MCF 10A (cell line): ENCODE results near the gene LMO2. TPM values are rescaled to one million over a fixed set of nuclear protein-coding genes. Genes with fewer than 3 reads are reported as not detected.

Experiments
- BruUV-seq: library from RNA; stranded (reverse); fragments of 400-500 nt; replicated peaks from 2 replicates; lab custom pipeline; 2021; lab: Mats Ljungman, UMichigan
- CTCF ChIA-PET: fragments of 300-600 bp; sonication (Branson Sonifier 250); formaldehyde crosslinking; extraction: SDS; loops from one replicate; lab custom pipeline; 2021; ENCODE audit warnings: antibody characterized with exemption, inconsistent platforms; lab: Yijun Ruan, JAX
- POLR2A ChIA-PET: fragments of 300-600, 350-650 bp; sonication (Branson Sonifier 250); formaldehyde crosslinking; extraction: SDS; loops from one replicate; lab custom pipeline; 2020; ENCODE audit warnings: antibody characterized with exemption, inconsistent platforms; lab: Yijun Ruan, JAX
- DNase-seq: peaks from one replicate; pipeline ENCODE4 v3.0.0-alpha.2; 2018; ENCODE audit not compliant: unreplicated experiment
- H3K27ac Mint-ChIP-seq: one replicate; pipeline ENCODE4 v1.8.0; 2022; ENCODE audit warnings: mild to moderate bottlenecking, low read depth, mixed read lengths; ENCODE audit not compliant: unreplicated experiment
- H3K27me3 Mint-ChIP-seq: one replicate; pipeline ENCODE4 v1.8.0; 2022; ENCODE audit warnings: mixed read lengths; ENCODE audit not compliant: insufficient read depth, unreplicated experiment
- H3K36me3 Mint-ChIP-seq: one replicate; pipeline ENCODE4 v1.8.0; 2022; ENCODE audit warnings: mild to moderate bottlenecking, moderate library complexity, mixed read lengths; ENCODE audit not compliant: insufficient read depth, unreplicated experiment
- H3K4me1 Mint-ChIP-seq: one replicate; pipeline ENCODE4 v1.8.0; 2022; ENCODE audit warnings: mixed read lengths; ENCODE audit not compliant: insufficient read depth, unreplicated experiment
- H3K4me3 Mint-ChIP-seq: one replicate; pipeline ENCODE4 v1.8.0; 2022; ENCODE audit warnings: mild to moderate bottlenecking, moderate library complexity, mixed read lengths; ENCODE audit not compliant: unreplicated experiment
- H3K9me3 Mint-ChIP-seq: one replicate; pipeline ENCODE4 v1.8.0; 2022; ENCODE audit warnings: mixed read lengths; ENCODE audit not compliant: unreplicated experiment
- intact Hi-C: fragments of 100-400 bp; cut with micrococcal nuclease; formaldehyde crosslinking; loops from 2 replicates; pipeline ENCODE4 v1.14.1; 2022
- total RNA-seq: library from RNA; stranded (reverse); gene quantifications from 2 replicates; pipeline ENCODE4 v1.2.3, GENCODE V29; 2022
- TF ChIP-seq, protein P1 (sequence below): fragments of 200-600 bp; IDR thresholded peaks from one replicate; pipeline ENCODE4 v1.8.0; 2022; ENCODE audit warnings: antibody characterized with exemption, mild to moderate bottlenecking; ENCODE audit not compliant: unreplicated experiment

The LMO2 gene
- total RNA-seq, 1 experiment from 2014 or later, result 0.89 TPM

DNA sequence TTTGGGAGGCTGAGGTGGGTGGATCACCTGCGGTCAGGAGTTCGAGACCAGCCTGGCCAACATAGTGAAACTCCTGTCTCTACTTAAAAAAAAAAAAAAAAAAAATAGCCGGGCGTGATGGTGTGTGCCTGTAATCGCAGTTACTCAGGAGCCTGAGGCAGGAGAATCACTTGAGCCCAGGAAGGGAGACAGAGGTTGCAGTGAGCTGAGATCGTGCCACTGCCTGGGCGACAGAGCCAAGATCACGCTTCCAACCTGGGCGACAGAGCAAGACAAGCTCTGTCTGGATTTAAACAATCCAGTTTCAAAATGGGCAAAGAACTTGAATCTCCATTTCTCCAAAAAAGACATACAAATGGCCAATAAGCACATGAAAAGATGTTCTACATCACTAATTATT is 12.5 kb downstream of the LMO2 start:
- H3K4me1 Mint-ChIP-seq, result no peaks in the 10 kb centered on the region
- no peaks in the 10 kb centered on the region for H3K9me3 Mint-ChIP-seq
- intact Hi-C loops, result no loop called here
- H3K36me3 Mint-ChIP-seq, result no peaks in the 10 kb centered on the region
- ChIA-PET POLR2A (no interaction called here), CTCF (interaction anchor here (0.7 to 1.6 kb wide), 3 partner anchors 45 to 205 kb away, joined by 3 to 6 read pairs (median 4); no protein-coding TSS in a partner anchor)
- TF ChIP-seq, protein P1, sequence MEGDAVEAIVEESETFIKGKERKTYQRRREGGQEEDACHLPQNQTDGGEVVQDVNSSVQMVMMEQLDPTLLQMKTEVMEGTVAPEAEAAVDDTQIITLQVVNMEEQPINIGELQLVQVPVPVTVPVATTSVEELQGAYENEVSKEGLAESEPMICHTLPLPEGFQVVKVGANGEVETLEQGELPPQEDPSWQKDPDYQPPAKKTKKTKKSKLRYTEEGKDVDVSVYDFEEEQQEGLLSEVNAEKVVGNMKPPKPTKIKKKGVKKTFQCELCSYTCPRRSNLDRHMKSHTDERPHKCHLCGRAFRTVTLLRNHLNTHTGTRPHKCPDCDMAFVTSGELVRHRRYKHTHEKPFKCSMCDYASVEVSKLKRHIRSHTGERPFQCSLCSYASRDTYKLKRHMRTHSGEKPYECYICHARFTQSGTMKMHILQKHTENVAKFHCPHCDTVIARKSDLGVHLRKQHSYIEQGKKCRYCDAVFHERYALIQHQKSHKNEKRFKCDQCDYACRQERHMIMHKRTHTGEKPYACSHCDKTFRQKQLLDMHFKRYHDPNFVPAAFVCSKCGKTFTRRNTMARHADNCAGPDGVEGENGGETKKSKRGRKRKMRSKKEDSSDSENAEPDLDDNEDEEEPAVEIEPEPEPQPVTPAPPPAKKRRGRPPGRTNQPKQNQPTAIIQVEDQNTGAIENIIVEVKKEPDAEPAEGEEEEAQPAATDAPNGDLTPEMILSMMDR, result no peak
- H3K4me3 Mint-ChIP-seq, result no peak overlapping the region
- H3K27ac Mint-ChIP-seq, result no peak overlapping the region
- DNase-seq, result no peak
- BruUV-seq, result no TSS peak
- H3K27me3 Mint-ChIP-seq, result peaks cover 42% of the 10 kb centered on the region

DNA sequence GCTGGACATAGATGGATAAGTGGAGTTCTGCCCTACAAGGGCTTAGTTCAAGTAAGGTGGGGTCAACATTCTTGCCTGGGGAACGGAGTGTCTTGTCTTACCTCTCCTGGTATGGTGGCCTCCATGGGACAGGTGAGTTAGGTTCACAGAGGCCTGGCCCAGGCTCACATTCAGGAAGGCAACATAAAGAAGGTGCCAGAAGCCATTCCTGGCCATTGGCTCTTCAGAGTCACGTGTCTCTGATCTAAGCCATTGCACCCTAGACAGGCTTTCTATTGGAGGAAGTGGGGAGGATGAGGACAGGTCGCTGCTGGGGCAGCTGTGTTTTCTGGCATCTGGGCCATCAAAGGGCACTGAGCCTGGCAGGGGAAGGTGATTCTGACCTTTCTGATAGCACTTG is 14.8 kb downstream of the LMO2 start:
- CTCF ChIA-PET, result interaction anchor here (1.1 kb wide), 1 partner anchor 19 kb away, joined by 8 read pairs; no protein-coding TSS in a partner anchor
- no peak for DNase-seq
- Mint-ChIP-seq H3K27me3 (peaks cover 24% of the 10 kb centered on the region), H3K9me3 (no peaks in the 10 kb centered on the region), H3K4me1 (no peaks in the 10 kb centered on the region), H3K27ac (no peak overlapping the region), H3K4me3 (no peak overlapping the region), H3K36me3 (no peaks in the 10 kb centered on the region)
- intact Hi-C loops, result no loop called here
- TF ChIP-seq, protein P1, result no peak
- POLR2A ChIA-PET, result interaction anchor here (0.5 to 1.2 kb wide), 2 partner anchors 23 to 67 kb away, joined by 3 to 4 read pairs; no protein-coding TSS in a partner anchor
- no TSS peak for BruUV-seq

DNA sequence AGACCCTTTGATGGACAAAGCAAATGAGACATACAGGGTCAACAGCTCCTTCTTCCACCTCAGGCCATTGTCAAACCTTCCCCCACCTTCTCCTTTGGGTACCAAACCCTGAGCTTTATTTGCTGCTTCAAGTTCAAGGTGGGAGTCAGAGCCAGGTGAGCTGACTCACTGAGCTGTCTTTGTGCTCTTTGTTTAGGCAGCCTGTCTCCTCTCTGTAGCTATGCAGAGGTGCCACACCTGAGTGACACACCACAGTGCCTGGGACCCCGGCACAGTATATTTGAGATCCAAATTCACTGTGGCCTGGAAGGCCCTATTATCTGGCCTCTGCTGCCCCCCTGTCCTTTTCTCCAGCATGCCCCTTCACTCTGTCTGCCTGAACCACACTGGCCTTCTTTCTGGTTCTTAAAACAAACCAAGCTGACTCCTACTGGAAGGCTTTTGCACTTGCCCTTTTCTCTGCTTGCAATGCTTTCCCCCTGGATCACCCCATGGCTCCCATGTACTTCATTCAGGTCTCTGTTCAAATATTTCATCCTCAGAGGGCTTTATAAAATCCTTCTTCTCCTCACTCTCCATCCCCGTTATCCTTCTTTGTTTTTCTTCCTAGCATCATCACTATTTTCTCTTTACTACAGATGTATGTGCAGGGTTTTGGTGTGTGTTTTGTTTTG is 16.1 kb downstream of the LMO2 start:
- TF ChIP-seq, protein P1, result no peak
- no peak for DNase-seq
- Mint-ChIP-seq H3K27ac (no peak overlapping the region), H3K27me3 (peaks cover 17% of the 10 kb centered on the region), H3K4me3 (no peak overlapping the region), H3K36me3 (no peaks in the 10 kb centered on the region), H3K4me1 (no peaks in the 10 kb centered on the region), H3K9me3 (no peaks in the 10 kb centered on the region)
- intact Hi-C loops, result no loop called here
- no TSS peak for BruUV-seq
- ChIA-PET POLR2A (interaction anchor here (0.6 kb wide), 1 partner anchor 25 kb away, joined by 3 read pairs; no protein-coding TSS in a partner anchor), CTCF (interaction anchor here (1.0 to 2.5 kb wide), 4 partner anchors 9 to 95 kb away, joined by 3 to 17 read pairs (median 7); no protein-coding TSS in a partner anchor)

DNA sequence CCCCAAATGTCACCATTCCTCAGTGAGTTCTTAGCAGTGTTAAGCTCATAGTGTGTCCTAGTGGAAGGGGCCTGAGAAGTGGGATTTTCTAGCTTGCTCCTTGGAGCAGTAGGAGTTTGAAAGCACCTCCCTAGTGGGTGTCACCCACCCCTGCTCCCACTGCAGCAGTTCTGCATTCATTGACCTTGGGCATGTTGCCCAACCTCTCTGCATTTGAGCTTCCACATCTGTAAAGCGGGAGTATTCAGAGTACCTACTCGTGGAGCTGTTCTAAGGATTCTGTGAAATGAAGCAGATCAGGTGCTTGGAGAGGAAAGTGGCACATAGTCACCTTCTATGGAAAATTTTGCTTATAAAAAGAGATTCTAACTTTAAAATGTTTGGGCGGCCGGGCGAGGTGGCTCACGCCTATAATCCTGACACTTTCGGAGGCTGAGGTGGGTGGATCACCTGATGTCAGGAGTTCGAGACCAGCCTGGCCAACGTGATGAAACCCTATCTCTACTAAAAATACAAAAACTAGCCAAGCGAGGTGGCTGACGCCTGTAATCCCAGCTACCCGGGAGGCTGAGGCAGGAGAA is 16.9 kb downstream of the LMO2 start:
- Mint-ChIP-seq H3K9me3 (no peaks in the 10 kb centered on the region), H3K27ac (no peak overlapping the region), H3K4me1 (no peaks in the 10 kb centered on the region), H3K27me3 (peaks cover 17% of the 10 kb centered on the region), H3K36me3 (no peaks in the 10 kb centered on the region), H3K4me3 (no peak overlapping the region)
- POLR2A ChIA-PET, result interaction anchor here (1.0 to 1.1 kb wide), 2 partner anchors 12 to 78 kb away, joined by 3 read pairs; no protein-coding TSS in a partner anchor
- no peak for DNase-seq
- TF ChIP-seq, protein P1, result no peak
- CTCF ChIA-PET, result interaction anchor here (0.5 to 2.5 kb wide), 6 partner anchors 8 to 227 kb away, joined by 3 to 17 read pairs (median 4); no protein-coding TSS in a partner anchor
- BruUV-seq, result no TSS peak
- intact Hi-C loops, result no loop called here
